T-cell (primary cell): ENCODE data around the gene KRTAP10-3. TPM values are rescaled to one million over a fixed set of nuclear protein-coding genes. Genes with fewer than 3 reads are reported as not detected.
"Not testable (repeated sequence)": the region's sequence is repeated elsewhere in the genome, so short reads cannot be mapped to it uniquely, and the experiment has no call there.

Experiments used
- ATAC-seq, 4 experiments: fragments of 200-7000 bp in 3 of 4; fragments of 150-1000 bp in 1 of 4; cut with Tn5 transposase; replicated peaks in 1 of 4; 1 replicate in 3 of 4; 2 replicates in 1 of 4; pipeline ENCODE4 v1.10.0; 2021; ENCODE audit warnings: moderate library complexity in 3 of 4, mild to moderate bottlenecking in 2 of 4, moderate number of reproducible peaks in 1 of 4
- CTCF ChIA-PET, 2 donors: fragments of 300-600 bp; sonication (Branson Sonifier 250); formaldehyde crosslinking; loops; one replicate each; lab custom pipeline; 2022; ENCODE audit warnings: antibody characterized with exemption in 2 of 2; lab: Charles Lee
- POLR2A ChIA-PET, 2 donors: fragments of 300-600 bp; sonication (Branson Sonifier 250); formaldehyde crosslinking; loops; one replicate each; lab custom pipeline; 2022; ENCODE audit warnings: antibody characterized with exemption in 2 of 2; lab: Charles Lee
- DNase-seq, 35 experiments: peaks; one replicate each; pipeline versions ENCODE4 v3.0.0 to v3.0.0-alpha.2; 2013 to 2023
- H3K27ac ChIP-seq: one replicate; pipeline ENCODE4 v1.5.1; 2013; ENCODE audit warnings: low read length
- H3K27me3 ChIP-seq, 2 experiments: replicated peaks in 1 of 2; 1 replicate in 1 of 2; 2 replicates in 1 of 2; pipeline versions ENCODE4 v1.6.1 to v1.7.0; 2013; ENCODE audit warnings: low read length in 1 of 2, mixed read lengths in 1 of 2; ENCODE audit not compliant: control insufficient read depth in 2 of 2, insufficient read depth in 2 of 2; ENCODE audit errors: extremely low read depth in 1 of 2
- H3K36me3 ChIP-seq, 2 donors: 1 replicate in 1 of 2; 2 replicates in 1 of 2; pipeline versions ENCODE4 v1.6.1 to v1.7.0; 2013; ENCODE audit warnings: low read length in 1 of 2; ENCODE audit not compliant: control insufficient read depth in 2 of 2, insufficient read depth in 1 of 2; ENCODE audit errors: extremely low read depth in 1 of 2
- H3K4me1 ChIP-seq, 2 experiments: 1 replicate in 1 of 2; 2 replicates in 1 of 2; pipeline versions ENCODE4 v1.6.1 to v1.7.0; 2013; ENCODE audit warnings: low read length in 2 of 2, mixed read lengths in 1 of 2; ENCODE audit not compliant: insufficient read depth in 2 of 2, control insufficient read depth in 1 of 2; ENCODE audit errors: extremely low read depth in 1 of 2
- H3K4me3 ChIP-seq, 2 donors: 1 replicate in 1 of 2; 2 replicates in 1 of 2; pipeline versions ENCODE4 v1.5.1 to v1.7.0; 2013; ENCODE audit warnings: mild to moderate bottlenecking in 2 of 2, low read length in 1 of 2, moderate library complexity in 1 of 2; ENCODE audit not compliant: control insufficient read depth in 1 of 2; ENCODE audit errors: extremely low read depth in 1 of 2
- H3K9me3 ChIP-seq: 2 replicates; pipeline ENCODE4 v1.7.0; 2013
- H3K27ac Mint-ChIP-seq, 2 donors: one replicate each; pipeline ENCODE4 v1.8.0; 2020 to 2021; ENCODE audit warnings: mild to moderate bottlenecking in 2 of 2, mixed read lengths in 2 of 2
- H3K27me3 Mint-ChIP-seq, 2 donors: one replicate each; pipeline ENCODE4 v1.8.0; 2021 to 2022; ENCODE audit warnings: mixed read lengths in 2 of 2
- H3K36me3 Mint-ChIP-seq: one replicate; pipeline ENCODE4 v1.8.0; 2021; ENCODE audit warnings: mixed read lengths
- H3K4me1 Mint-ChIP-seq, 3 donors: one replicate each; pipeline ENCODE4 v1.8.0; 2020 to 2022; ENCODE audit warnings: mixed read lengths in 3 of 3, mild to moderate bottlenecking in 1 of 3
- H3K4me3 Mint-ChIP-seq, 3 donors: one replicate each; pipeline ENCODE4 v1.8.0; 2020 to 2022; ENCODE audit warnings: mild to moderate bottlenecking in 3 of 3, mixed read lengths in 3 of 3, moderate library complexity in 3 of 3
- H3K9me3 Mint-ChIP-seq, 3 donors: one replicate each; pipeline ENCODE4 v1.8.0; 2020 to 2022; ENCODE audit warnings: mixed read lengths in 3 of 3
- WGBS: methylation state at CpG from one replicate; pipeline ENCODE4 v1.1.5; 2013; ENCODE audit warnings: missing lambda C conversion rate; ENCODE audit not compliant: insufficient coverage; 5-methylcytosine and 5-hydroxymethylcytosine counted together
- total RNA-seq, 35 experiments: library from RNA in 6 of 35; stranded (reverse) in 6 of 35; fragments of 120-200 nt in 1 of 35; gene quantifications; one replicate each; pipeline versions ENCODE4 v1.2.1 to v1.2.4 and lab custom pipeline; 2013 to 2026

KRTAP10-3 gene
- total RNA-seq, 5 donors from 2014 or later (not counting 1 experiment from before 2014, with no cell fraction given) = not detected

DNA sequence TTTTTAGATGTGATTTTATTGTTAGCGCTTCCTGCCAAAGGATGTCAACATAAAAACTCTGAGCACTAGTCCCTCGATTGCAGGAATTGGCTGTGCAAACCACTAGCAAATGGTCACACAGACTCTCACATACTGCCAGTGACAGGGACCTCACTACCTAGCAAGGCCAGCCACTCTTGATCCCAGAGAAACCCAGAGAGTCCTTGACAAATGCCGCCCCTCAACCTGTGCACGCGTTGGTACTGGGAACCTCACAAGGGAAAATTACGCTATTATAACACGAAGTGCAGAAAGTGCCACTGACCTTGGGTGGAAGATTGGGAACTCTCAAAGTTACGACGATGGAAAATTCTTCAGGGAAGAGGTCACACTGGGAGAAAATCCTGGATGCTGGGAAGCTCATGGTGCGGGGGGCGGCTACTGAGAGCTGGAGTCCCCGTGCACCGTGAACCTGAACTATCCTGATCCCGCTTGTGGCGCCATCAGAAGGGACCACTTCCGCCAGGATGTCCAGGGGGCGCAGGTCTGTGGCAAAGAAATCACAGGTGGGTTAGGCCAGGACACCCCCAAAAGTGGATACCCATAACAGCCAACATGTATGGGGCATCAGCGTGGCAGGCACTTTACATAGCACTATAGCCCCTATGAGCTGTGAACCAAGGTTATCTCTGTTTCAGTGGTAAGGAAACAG lies 9.0 kb upstream of the KRTAP10-3 start:
- 96% methylated on average over 11 of the region's 18 CpGs for WGBS
- H3K9me3 Mint-ChIP-seq = peaks cover 0 to 8% (median 2%) of the 10 kb centered on the region in 3 donors
- CTCF ChIA-PET = no interaction called here

DNA sequence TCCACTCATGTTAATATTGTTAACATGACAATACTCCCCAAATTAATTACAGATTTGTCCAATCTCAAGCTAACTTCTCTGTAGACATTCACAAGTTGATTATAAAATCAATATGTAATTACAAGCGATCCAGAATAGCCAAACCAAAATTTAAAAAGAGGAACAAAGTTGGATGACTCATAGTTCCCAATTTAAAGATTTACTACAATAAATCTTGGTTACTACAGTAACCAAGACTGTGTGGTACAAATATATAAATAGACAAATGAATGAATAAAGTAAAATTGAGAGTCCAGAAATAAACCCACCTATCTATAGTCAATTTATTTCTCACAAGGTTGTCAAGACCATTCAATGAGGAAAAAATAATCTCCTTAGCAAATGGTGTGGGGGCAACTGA lies 7.8 kb upstream of the KRTAP10-3 start:
- Mint-ChIP-seq H3K27me3 (peaks cover 2 to 3% of the 10 kb centered on the region in 2 donors), H3K9me3 (peaks cover 0 to 19% (median 11%) of the 10 kb centered on the region in 3 donors), H3K4me1 (peaks cover 10 to 17% (median 14%) of the 10 kb centered on the region in 3 donors), H3K4me3 (no peak overlapping the region), H3K36me3 (peaks cover 9% of the 10 kb centered on the region), H3K27ac (no peak overlapping the region)
- DNase-seq = no peak
- WGBS = no CpG with 5 or more reads among the region's 1 CpG
- no peak for ATAC-seq
- H3K9me3 ChIP-seq = no peaks in the 10 kb centered on the region
- H3K4me1 ChIP-seq = no peaks in the 10 kb centered on the region
- H3K27ac ChIP-seq = no peak overlapping the region
- ChIA-PET POLR2A (no interaction called here), CTCF (no interaction called here)
- H3K27me3 ChIP-seq = peaks cover 0 to 18% of the 10 kb centered on the region in 2 experiments
- no peaks in the 10 kb centered on the region for H3K36me3 ChIP-seq
- H3K4me3 ChIP-seq = no peak overlapping the region

More for the DNA sequence above, 9.0 kb upstream of the KRTAP10-3 start:
- H3K27me3 ChIP-seq = peaks cover 0 to 22% of the 10 kb centered on the region in 2 experiments
- H3K4me3 Mint-ChIP-seq = no peak overlapping the region
- no peaks in the 10 kb centered on the region for H3K4me1 ChIP-seq
- H3K9me3 ChIP-seq = no peaks in the 10 kb centered on the region
- H3K27ac Mint-ChIP-seq = no peak overlapping the region
- no peak for DNase-seq
- H3K27me3 Mint-ChIP-seq = peaks cover 3 to 5% of the 10 kb centered on the region in 2 donors
- peaks cover 10 to 17% (median 14%) of the 10 kb centered on the region in 3 donors for H3K4me1 Mint-ChIP-seq
- POLR2A ChIA-PET = no interaction called here
- H3K27ac ChIP-seq = no peak overlapping the region
- no peaks in the 10 kb centered on the region for H3K36me3 ChIP-seq
- no peak overlapping the region for H3K4me3 ChIP-seq
- H3K36me3 Mint-ChIP-seq = no peaks in the 10 kb centered on the region
- no peak for ATAC-seq

DNA sequence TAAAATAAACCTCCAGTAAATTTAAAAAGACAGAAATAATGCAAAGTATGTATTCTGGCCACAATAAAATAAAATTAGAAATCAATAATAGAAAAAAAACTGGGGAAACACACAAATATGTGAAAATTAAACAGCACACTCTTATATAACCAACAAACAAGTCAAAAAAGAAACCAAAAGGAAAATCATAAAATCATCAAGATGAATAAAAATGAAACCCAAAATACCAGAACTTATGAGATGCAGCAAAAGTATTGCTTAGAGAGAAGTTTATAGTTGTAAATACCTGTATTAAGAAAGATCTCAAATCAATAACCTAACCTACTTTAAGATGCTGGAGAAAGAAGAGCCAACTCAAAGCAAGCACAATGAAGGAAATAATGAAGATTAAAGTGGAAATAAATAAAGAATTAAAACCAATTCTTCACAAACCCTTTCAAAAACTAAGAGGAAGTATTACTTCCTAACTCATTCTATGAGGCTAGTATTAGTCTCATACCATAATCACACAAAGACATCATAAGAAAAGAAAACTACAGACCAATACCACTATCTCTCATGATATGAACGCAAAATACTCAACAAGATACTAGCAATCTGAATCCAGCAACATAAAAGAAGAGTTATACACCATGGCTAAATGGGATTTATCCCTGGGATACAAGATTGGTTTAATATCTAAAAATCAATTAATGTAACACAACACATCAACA lies 6.4 kb upstream of the KRTAP10-3 start:
- Histone ChIP-seq H3K36me3 (no peaks in the 10 kb centered on the region), H3K4me3 (no peak overlapping the region), H3K9me3 (no peaks in the 10 kb centered on the region), H3K27ac (peak overlapping the region; percentile 48), H3K4me1 (no peaks in the 10 kb centered on the region), H3K27me3 (peaks cover 0 to 15% of the 10 kb centered on the region in 2 experiments)
- Mint-ChIP-seq H3K27ac (peak overlapping the region; percentile 80 to 87), H3K9me3 (peaks cover 6 to 30% (median 15%) of the 10 kb centered on the region in 3 donors), H3K27me3 (peaks cover 0 to 3% of the 10 kb centered on the region in 2 donors), H3K36me3 (peaks cover 9% of the 10 kb centered on the region), H3K4me3 (peak overlapping the region in 2 of 3 donors; percentile 4 to 41), H3K4me1 (peaks cover 10 to 17% (median 14%) of the 10 kb centered on the region in 3 donors)
- CTCF ChIA-PET = no interaction called here
- DNase-seq (no peak), ATAC-seq (no peak)
- no CpG with 5 or more reads among the region's 1 CpG for WGBS
- POLR2A ChIA-PET = no interaction called here

DNA sequence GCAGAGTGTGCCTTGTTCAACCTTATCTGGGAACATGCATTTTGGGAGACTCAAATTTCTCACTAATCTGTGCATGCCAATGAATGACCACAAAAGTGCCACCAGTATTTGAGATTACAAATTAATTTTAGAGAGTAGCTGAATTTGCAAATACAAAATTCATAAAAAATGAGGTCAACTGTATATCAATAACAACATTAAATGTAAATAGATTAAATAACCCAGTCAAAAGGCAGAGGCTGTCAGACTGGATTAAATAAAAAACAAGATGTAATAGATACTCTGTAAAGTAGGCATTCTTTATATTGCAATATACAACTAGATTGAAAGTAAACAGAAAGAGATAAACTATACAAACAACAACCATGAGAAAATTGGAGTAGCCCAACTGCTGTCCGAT lies 5.5 kb upstream of the KRTAP10-3 start:
- CTCF ChIA-PET = no interaction called here
- peak overlapping the region; percentile 48 for H3K27ac ChIP-seq

DNA sequence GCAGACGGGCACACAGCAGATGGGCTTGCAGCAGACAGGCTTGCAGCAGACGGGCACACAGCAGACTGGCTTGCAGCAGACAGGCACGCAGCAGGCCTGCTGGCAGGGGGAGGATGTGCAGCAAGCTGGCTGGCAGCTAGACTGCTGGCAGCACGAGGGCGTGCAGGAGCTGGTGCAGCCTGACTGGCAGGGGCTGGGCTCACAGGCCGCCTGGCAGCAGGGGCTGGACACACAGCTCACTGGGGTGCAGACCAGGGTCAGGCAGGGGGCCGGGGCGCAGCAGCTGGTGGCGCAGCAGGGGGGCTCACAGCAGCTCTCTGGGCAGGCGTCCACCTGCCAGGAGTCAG lies 293 bp downstream of the KRTAP10-3 start:
- H3K4me1 Mint-ChIP-seq, H3K9me3 ChIP-seq, H3K27me3 Mint-ChIP-seq, CTCF ChIA-PET, H3K36me3 ChIP-seq, H3K4me3 Mint-ChIP-seq, DNase-seq, H3K27ac ChIP-seq, ATAC-seq, H3K27ac Mint-ChIP-seq, POLR2A ChIA-PET, H3K4me1 ChIP-seq, H3K4me3 ChIP-seq, H3K27me3 ChIP-seq: not testable (repeated sequence)
- Mint-ChIP-seq H3K36me3 (peaks cover 11% of the 10 kb centered on the region), H3K9me3 (peaks cover 12 to 35% (median 15%) of the 10 kb centered on the region in 3 donors)
- WGBS = 86% methylated on average over 10 of the region's 10 CpGs

More for the DNA sequence above, 5.5 kb upstream of the KRTAP10-3 start:
- WGBS = no CpG with 5 or more reads among the region's 1 CpG
- H3K36me3 Mint-ChIP-seq = peaks cover 9% of the 10 kb centered on the region
- ATAC-seq (no peak), DNase-seq (no peak)
- no peak overlapping the region for H3K4me3 Mint-ChIP-seq
- H3K9me3 ChIP-seq = no peaks in the 10 kb centered on the region
- no peaks in the 10 kb centered on the region for H3K4me1 ChIP-seq
- peaks cover 10 to 17% (median 14%) of the 10 kb centered on the region in 3 donors for H3K4me1 Mint-ChIP-seq
- peaks cover 9 to 33% (median 15%) of the 10 kb centered on the region in 3 donors for H3K9me3 Mint-ChIP-seq
- POLR2A ChIA-PET = no interaction called here
- H3K36me3 ChIP-seq = no peaks in the 10 kb centered on the region
- peaks cover 0 to 6% of the 10 kb centered on the region in 2 experiments for H3K27me3 ChIP-seq
- no peak overlapping the region for H3K4me3 ChIP-seq
- H3K27ac Mint-ChIP-seq = peak overlapping the region in 1 of 2 donors; percentile 87
- H3K27me3 Mint-ChIP-seq = peaks cover 0 to under 1% of the 10 kb centered on the region in 2 donors

DNA sequence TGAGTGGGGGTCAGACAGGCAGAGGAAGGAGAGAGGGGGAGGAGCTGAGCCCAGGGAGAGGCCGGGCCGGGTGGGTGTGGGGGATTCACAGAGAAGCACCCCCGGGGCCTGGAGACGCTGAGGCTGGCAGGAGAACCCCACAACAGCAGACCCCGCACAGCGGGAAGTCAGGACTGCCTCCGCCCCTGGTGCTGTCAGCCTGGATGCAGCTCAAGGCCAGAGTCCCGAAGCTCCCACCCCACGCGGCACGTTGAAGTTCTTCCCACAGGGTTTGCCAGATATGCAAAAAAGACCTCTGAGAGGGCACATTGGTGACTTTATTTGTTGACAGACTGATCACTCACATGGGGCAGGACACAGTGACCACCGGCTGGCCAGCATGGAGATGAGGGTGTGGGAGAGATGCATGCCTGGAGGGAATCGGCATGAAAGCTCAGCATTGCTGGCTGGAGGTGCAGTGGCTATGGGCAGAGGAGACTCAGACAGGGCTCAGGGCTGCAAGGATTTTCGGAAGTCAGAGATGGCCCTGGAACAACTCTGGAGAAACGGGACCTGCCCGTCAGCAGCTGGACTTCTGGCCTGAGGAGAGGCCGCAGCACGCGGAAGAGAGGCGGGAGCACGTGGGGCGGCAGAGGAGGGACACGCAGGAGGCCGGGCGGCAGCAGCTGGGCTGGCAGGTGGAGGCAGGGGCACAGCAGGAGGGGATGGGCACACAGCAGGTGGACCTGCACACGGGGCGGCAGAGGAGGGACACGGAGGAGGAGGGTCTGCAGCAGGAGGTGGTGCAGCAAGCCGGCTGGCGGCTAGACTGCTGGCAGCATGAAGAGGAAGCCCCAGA lies 885 bp downstream of the KRTAP10-3 start:
- Histone ChIP-seq H3K9me3 (no peaks in the 10 kb centered on the region), H3K36me3 (no peaks in the 10 kb centered on the region), H3K4me1 (no peaks in the 10 kb centered on the region), H3K27me3 (peaks cover 2 to 7% of the 10 kb centered on the region in 2 experiments), H3K27ac (no peak overlapping the region), H3K4me3 (no peak overlapping the region)
- H3K36me3 Mint-ChIP-seq = peaks cover 16% of the 10 kb centered on the region
- ATAC-seq = no peak
- no peak overlapping the region for H3K4me3 Mint-ChIP-seq
- 72% methylated on average over 30 of the region's 30 CpGs for WGBS
- ChIA-PET CTCF (interaction anchor here in 1 of 2 donors (0.7 kb wide), 1 partner anchor 36 kb away, joined by 4 read pairs; no protein-coding TSS in a partner anchor), POLR2A (no interaction called here)
- peaks cover 0 to 5% of the 10 kb centered on the region in 2 donors for H3K27me3 Mint-ChIP-seq
- H3K27ac Mint-ChIP-seq = no peak overlapping the region
- peaks cover 12 to 35% (median 16%) of the 10 kb centered on the region in 3 donors for H3K9me3 Mint-ChIP-seq
- peaks cover 0 to 5% (median 0%) of the 10 kb centered on the region in 3 donors for H3K4me1 Mint-ChIP-seq
- peak in 1 of 35 experiments; percentile 14 for DNase-seq
